ENCODE measurements around the gene LMAN2.

Gene LMAN2

DNA sequence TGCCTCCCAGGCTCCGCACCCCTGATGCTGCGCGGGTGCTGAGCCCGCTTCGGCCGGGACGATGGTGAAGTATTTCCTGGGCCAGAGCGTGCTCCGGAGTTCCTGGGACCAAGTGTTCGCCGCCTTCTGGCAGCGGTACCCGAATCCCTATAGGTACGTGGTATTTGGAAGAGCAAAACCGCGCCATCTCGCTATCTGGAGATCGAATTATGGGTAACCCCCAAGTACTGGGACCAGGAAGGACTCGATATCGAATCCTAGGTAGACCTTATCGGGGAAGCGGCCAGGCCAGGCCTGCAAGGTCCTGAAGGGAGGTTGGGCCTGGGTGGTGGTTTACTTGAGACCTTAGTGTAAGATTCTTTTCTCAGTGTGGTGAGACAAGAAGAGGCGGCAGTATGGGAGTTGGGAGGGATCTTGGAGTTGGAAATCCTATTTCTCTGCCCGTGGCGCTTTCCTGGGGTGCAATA, 47.5 kb downstream of the LMAN2 start:
- no peak for DNase-seq

- peak; percentile 55 for DNase-seq
Observed at GRCh38 chr5:177303121-177303924, 48.1 kb downstream of the LMAN2 start, which contains the start of the genes PRELID1 and RAB24. TSS of gene PRELID1 (plus strand) at chr5:177303799. CDS start at chr5:177303986, 187 bp downstream. TSS of gene RAB24 (minus strand) at chr5:177303719. CDS start at chr5:177303288, 431 bp downstream.

DNA sequence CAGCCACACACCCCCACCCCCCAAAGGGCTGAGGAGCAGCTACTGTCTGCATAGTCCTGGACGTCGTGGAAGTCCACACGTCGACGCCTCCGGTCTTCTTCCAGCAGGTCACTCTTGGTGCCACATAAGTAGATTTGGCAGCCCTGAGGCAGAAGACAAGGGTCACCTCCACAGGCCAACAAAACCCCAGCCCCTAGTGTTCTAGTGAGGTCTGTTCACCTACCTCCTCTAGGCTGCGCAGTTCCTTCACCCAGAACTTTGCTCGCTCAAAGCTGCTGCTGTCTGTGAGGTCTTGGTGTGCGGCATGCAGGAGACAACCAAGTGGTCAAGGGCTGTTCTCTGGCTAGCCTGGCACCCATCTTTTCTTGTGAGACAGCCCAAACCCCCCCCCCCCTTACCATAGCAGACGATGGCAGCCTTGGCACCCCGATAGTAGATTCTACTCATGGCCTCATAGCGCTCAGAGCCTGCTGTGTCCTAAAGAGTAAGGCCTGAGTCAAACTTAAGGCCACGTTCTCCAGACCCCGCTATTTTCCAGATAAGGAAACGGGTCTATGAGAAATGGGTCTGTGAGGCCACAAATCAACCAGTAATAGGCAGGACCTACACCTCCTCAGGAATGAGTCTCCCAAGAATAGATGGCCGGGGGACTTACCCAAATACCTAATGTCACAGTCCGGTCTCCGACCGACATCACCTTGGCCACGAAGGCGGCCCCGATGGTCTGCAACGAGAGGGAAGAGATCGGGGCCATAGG, 48.9 kb downstream of the LMAN2 start:
- DNase-seq: no peak

GRCh38 chr5:177301503-177302165, 49.8 kb downstream of the LMAN2 start:
- no peak for DNase-seq

DNA sequence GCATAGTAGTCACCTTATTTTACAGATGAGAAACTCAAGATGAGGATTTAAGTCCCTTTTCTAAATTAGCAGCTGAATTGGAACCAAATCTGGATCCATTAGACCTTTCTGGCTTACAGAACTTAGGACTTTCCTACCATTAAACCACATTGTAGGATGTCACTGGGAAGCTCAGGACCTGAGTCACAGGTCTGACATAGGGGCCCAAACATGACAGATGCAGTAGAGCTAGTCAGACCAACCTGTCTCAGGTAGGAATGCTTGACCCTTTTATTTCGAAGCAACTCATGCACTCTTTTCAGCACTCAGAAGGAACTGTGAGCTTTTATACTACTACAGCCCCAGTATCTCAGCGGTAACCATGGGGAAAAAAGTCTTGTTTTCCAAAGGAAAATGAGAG, 50.5 kb downstream of the LMAN2 start:
- DNase-seq: no peak

DNA sequence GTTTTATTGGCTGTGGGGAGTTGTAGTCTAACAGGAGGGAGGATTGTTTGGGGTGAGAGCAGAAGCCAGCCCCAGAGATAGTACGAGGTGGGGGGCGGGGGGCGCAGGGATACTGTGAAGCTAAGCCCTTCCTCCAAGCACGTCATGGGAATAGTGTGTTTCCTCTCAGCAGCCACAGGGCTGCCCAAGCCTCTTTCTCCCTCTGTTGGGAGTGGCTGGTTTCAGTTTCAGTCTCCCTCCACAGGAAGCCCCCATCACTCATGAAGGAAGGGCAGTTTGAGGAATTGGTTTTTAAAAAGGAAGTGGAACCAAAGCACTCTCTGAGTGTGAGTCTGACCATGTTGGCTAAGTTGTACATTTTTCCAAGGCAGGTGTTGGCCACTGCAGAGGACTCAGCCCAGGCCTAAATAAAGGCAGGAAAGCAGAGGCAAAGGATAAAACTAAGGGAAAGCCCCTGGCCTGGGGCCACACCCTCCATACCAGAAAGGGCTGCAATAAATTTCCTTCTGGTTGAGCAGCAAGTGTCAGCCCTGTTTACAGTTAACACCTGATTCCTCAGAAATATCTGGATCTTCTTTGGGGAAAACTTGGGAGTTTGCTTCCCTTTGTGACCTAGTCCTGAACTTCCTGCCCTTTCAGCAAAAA, 51.1 kb downstream of the LMAN2 start:
- DNase-seq: no peak

GRCh38 chr5:177299697-177300096, 51.8 kb downstream of the LMAN2 start:
- DNase-seq: no peak

DNA sequence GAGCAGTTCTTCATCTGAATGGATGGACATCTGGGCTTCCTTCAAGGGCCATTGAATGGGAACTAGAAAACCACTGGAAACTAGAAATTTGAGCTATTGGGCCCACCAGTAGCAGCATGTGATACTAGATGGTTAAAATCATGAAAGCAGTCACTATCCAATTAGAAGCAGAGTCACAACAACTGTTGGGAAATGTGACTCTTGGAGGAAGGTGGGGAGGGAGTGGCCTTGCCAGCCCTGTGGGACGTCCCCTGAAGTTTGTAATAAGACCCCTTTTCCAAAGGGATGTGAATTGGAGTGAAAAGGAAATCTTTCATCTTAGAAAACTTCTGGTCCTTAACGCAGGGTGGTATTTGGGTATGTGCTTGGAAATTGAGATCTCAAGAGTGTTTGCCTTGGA, 53.5 kb downstream of the LMAN2 start:
- no peak for DNase-seq

- DNase-seq: no peak
Observed at GRCh38 chr5:177296581-177296980, 54.9 kb downstream of the LMAN2 start.

GRCh38 chr5:177295924-177296323, 55.5 kb downstream of the LMAN2 start:
- no peak for DNase-seq

DNA sequence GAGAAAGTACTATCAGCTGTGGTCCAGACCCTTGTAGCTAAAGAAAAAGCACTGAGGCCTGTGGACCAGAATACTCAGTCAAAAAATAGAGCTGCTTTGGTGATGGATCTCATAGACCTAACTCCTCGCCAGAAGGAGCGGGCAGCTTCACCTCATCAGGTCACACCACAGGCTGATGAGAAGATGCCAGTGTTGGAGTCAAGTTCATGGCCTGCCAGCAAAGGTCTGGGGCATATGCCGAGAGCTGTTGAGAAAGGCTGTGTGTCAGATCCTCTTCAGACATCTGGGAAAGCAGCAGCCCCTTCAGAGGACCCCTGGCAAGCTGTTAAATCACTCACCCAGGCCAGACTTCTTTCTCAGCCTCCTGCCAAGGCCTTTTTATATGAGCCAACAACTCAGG, 56.8 kb downstream of the LMAN2 start:
- DNase-seq: no peak

DNA sequence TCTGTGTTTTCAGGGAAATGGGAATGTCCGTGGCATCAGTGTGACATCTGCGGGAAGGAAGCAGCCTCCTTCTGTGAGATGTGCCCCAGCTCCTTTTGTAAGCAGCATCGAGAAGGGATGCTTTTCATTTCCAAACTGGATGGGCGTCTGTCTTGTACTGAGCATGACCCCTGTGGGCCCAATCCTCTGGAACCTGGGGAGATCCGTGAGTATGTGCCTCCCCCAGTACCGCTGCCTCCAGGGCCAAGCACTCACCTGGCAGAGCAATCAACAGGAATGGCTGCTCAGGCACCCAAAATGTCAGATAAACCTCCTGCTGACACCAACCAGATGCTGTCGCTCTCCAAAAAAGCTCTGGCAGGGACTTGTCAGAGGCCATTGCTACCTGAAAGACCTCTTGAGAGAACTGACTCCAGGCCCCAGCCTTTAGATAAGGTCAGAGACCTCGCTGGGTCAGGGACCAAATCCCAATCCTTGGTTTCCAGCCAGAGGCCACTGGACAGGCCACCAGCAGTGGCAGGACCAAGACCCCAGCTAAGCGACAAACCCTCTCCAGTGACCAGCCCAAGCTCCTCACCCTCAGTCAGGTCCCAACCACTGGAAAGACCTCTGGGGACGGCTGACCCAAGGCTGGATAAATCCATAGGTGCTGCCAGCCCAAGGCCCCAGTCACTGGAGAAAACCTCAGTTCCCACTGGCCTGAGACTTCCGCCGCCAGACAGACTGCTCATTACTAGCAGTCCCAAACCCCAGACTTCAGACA, 57.5 kb downstream of the LMAN2 start:
- no peak for DNase-seq

DNA sequence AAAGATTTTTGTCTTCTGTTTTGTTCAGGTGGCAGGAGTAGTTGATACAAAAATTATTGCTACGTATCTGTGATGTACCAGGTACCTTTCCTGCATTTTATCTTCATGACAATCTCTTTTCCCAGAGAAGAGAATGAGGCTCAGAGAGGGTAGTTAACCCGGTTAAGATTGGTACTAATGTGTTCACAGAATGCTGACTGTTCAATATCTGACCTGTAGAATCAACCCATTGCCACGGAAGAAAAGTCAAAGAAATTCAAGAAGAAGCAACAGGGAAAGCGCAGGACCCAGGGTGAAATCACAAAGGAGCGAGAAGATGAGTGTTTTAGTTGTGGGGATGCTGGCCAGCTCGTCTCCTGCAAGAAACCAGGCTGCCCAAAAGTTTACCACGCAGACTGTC, 59.7 kb downstream of the LMAN2 start:
- no peak for DNase-seq

DNA sequence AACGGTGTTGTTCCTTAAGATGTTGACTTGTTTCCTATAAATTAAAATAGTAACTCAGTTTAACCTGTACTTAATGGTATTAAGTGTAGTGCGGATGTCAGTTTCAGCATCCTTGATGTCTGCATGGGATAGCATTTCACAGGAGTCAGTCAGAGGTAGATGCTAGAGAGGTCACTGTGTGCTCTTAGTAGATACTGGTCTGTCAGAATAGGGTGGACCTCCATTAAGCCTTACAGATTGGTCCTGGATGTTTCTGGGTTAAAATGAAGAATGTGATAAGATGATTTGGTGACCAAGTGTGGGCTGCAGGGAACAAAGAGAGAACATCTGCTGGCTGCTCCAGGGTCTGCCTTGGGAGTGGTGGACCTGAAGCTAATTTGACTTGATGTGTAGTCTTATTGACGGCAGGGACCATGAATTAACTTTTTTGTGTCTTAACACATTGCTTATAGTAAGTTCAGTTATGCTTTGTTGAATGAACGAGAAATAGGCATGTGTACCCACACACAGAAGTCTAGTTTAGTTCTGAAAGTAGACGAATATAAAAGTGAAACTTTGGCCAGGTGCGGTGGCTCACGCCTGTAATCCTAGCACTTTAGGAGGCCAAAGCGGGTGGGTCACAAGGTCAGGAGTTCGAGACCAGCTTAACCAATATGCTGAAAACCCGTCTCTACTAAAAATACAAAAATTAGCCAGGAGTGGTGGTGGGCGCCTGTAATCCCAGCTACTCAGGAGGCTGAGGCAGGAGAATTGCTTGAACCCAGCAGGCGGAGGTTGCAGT, 60.5 kb downstream of the LMAN2 start:
- no peak for DNase-seq

DNA sequence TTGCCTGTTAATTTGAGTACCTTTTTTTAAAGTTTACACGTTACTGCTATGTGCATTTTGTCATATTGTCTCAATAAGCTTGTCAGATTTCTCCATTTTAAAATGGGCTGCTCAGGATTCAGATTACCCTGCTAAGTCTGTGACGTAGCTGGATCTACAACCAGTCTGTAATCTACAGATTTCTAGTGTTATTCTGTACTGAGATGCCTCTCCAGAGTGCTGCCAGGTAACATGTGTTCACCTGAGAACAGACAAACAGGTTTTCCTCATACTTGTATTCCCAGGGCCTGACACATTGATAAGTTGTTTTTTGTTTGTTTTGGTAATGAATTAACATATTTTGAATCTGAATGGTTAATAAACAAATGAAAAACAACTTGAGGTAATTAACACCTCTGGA, 63.3 kb downstream of the LMAN2 start:
- DNase-seq: no peak
